ENCODE measurements around the gene PRDM16. TPM values are rescaled to one million over a fixed set of nuclear protein-coding genes. Genes with fewer than 3 reads are reported as not detected.

The PRDM16 gene
- total RNA-seq, 2 experiments from 2014 or later, result 0.05 to 0.20 TPM

DNA sequence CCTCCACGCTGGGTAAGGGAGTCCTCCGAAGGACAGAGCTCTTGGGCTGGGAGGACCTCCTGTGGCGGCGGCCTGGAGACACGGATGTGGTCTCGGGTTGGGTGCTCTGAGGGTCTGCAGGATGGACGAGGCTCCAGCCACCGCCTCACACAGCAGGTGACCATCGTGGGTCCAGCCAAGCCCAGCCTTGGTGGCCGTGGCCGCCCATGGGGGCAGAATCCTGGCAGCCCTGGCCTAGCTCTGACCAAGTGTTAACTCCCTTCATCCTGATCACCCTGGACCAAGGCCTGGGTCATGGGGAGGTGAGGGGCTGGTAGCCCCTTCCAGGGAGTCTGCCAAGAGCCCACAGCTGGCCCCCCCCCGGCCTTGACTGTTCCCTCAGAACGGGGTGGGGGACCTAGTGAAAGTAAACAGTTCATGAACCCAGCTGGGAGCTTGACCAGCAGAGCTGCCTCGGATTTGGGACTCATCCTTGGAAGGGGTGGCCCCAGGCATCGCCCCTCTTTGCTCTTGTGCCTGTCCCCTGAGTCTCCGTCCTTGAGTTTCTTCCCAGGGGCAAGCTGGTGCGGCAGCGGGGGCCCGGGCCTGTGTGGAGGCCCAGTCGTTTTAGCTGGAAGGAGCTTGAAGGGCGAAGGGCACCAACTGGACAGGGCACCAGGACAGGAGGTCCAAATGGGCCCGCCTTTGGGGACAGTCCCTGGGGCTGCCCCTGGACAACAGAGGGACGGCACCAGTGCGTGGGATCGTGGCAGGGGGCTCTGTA, 403.3 kb downstream of the PRDM16 start:
- Mint-ChIP-seq H3K9me3 (no peaks in the 10 kb centered on the region), H3K4me1 (ENCODE audit: low read depth) (no peaks in the 10 kb centered on the region), H3K36me3 (ENCODE audit: low read depth) (no peaks in the 10 kb centered on the region), H3K4me3 (no peak overlapping the region), H3K27me3 (ENCODE audit: low read depth) (no peaks in the 10 kb centered on the region), H3K27ac (peak overlapping the region; percentile 4)
- intact Hi-C loops (cut with micrococcal nuclease), result no loop called here
- CTCF ChIA-PET, result interaction anchor here (1.7 kb wide), 1 partner anchor 19 kb away, joined by 5 read pairs; no protein-coding TSS in a partner anchor
- no peak for DNase-seq

DNA sequence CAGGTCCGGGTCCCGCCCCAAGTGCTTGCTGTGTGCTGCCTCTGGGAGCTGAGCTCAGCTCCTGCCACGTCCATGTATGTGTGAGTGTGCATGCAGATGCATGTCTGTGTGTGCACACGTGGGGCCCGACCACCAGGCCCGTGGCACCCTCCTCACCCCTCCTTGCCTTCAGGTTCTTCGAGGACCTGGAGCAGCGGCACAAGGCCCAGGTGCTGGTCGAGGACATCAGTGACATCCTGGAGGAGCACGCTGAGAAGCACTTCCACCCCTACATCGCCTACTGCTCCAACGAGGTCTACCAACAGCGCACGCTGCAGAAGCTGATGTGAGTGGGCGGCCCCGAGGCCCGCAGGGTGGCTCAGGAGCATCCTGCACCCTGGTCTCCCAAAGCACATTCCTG, 403.9 kb downstream of the PRDM16 start:
- Mint-ChIP-seq H3K27me3 (ENCODE audit: low read depth) (no peaks in the 10 kb centered on the region), H3K27ac (no peak overlapping the region), H3K36me3 (ENCODE audit: low read depth) (no peaks in the 10 kb centered on the region), H3K4me3 (no peak overlapping the region), H3K9me3 (no peaks in the 10 kb centered on the region), H3K4me1 (ENCODE audit: low read depth) (no peaks in the 10 kb centered on the region)
- intact Hi-C loops (cut with micrococcal nuclease), result no loop called here
- CTCF ChIA-PET, result interaction anchor here (1.7 kb wide), 1 partner anchor 20 kb away, joined by 5 read pairs; no protein-coding TSS in a partner anchor
- DNase-seq, result no peak

DNA sequence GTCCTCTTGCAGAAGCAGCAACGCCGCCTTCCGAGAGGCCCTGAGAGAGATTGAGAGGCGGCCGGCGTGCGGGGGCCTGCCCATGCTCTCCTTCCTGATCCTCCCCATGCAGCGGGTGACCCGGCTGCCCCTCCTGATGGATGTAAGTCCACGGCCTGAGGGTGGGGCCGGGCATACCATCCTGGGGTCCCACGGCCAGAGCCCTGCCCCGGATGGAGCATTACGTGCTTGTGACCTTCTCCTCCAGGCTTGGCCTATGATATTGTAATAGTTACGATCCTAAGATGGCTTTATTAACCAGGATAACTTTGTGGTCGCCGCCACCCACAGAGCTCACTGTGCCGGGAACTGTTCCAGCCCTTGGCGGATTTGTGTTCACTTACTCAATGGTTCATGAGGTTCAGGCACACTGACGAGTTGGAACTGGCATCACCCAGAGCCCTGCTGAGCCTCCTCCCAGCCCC, 404.4 kb downstream of the PRDM16 start:
- H3K4me1 Mint-ChIP-seq (ENCODE audit: low read depth), result no peaks in the 10 kb centered on the region
- intact Hi-C loops (cut with micrococcal nuclease), result no loop called here
- H3K9me3 Mint-ChIP-seq, result no peaks in the 10 kb centered on the region
- no peak overlapping the region for H3K4me3 Mint-ChIP-seq
- DNase-seq, result no peak
- no peaks in the 10 kb centered on the region for H3K27me3 Mint-ChIP-seq (ENCODE audit: low read depth)
- CTCF ChIA-PET, result no interaction called here
- no peak overlapping the region for H3K27ac Mint-ChIP-seq
- no peaks in the 10 kb centered on the region for H3K36me3 Mint-ChIP-seq (ENCODE audit: low read depth)

DNA sequence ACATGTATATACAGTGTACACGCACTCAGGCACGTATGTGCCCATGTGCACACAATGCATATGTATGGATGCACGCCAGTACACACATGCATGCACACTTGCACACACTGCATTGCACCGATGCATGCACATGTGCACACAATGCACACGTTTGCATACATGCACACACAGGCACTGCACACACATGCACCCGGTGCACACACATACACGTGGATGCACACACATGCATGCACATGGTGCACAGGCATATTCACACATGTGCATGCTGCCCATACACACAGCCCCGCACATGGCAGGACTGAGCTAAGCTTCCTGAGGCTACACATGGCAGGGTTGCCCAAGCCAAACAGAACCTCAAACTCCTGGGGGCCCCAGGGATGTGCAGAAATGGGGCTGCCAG, 405.0 kb downstream of the PRDM16 start:
- intact Hi-C loops (cut with micrococcal nuclease), result no loop called here

DNA sequence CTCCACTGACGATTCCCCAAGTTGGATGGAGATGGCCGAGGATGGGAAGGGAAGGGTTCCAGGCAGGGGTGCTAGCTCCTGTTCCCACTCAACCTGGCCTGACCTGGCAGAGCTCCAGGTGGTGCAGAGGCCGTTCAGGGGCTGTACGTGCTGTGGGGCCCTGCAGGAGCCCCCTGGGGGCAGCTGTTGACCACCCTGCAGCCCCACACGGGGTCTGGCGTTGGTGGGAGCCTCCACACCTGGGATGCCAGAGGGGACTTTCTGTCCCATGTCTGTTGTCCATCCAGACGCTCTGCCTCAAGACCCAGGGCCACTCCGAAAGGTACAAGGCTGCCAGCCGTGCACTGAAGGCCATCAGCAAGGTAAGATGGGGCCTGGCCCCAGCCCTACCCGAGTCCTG, 405.4 kb downstream of the PRDM16 start:
- CTCF ChIA-PET, result no interaction called here
- H3K4me3 Mint-ChIP-seq, result no peak overlapping the region

More for the DNA sequence above, 405.0 kb downstream of the PRDM16 start:
- no peaks in the 10 kb centered on the region for H3K9me3 Mint-ChIP-seq
- H3K36me3 Mint-ChIP-seq (ENCODE audit: low read depth), result no peaks in the 10 kb centered on the region
- DNase-seq, result no peak
- no peaks in the 10 kb centered on the region for H3K4me1 Mint-ChIP-seq (ENCODE audit: low read depth)
- no peak overlapping the region for H3K27ac Mint-ChIP-seq
- no peak overlapping the region for H3K4me3 Mint-ChIP-seq
- CTCF ChIA-PET, result no interaction called here
- H3K27me3 Mint-ChIP-seq (ENCODE audit: low read depth), result no peaks in the 10 kb centered on the region

DNA sequence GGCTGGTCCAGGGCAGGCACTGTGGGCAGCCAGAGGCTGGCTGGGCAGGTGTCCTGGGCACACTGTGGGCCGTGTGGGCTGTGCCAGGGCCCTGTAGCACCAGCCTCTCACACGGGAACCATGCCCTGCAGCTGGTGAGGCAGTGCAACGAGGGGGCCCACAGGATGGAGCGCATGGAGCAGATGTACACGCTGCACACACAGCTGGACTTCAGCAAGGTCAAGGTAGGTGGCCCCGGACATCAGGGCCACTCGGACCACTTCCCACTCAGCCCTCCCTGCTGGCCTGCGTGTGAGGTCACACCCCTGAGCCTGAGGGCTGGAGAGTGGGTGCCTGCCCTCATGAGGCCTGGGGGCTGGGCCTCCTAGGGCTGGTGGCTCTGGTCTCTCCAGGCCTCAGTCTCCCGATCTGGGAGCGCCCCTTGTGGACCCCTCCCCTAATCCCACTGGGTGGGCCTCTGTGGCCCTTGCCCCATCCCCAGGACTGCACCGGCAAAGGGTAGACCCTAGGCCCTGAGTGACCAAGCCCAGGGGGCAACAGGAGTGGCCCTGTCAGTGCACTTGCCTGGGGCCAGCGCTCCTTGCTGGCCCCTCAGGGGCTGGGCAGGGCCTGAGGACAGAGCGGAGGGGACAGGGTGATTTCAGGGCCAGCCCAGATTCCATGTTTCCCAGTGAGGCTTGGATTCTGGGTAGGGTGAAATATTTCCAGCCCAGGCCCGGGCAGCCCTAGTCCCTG, 407.0 kb downstream of the PRDM16 start:
- H3K4me3 Mint-ChIP-seq, result no peak overlapping the region
- intact Hi-C loops (cut with micrococcal nuclease), result no loop called here
- H3K27ac Mint-ChIP-seq, result no peak overlapping the region
- CTCF ChIA-PET, result interaction anchor here (1.2 kb wide), 1 partner anchor 23 kb away, joined by 3 read pairs; no protein-coding TSS in a partner anchor
- no peaks in the 10 kb centered on the region for H3K27me3 Mint-ChIP-seq (ENCODE audit: low read depth)
- H3K4me1 Mint-ChIP-seq (ENCODE audit: low read depth), result no peaks in the 10 kb centered on the region
- H3K9me3 Mint-ChIP-seq, result no peaks in the 10 kb centered on the region
- no peak for DNase-seq
- no peaks in the 10 kb centered on the region for H3K36me3 Mint-ChIP-seq (ENCODE audit: low read depth)

More for the DNA sequence above, 405.4 kb downstream of the PRDM16 start:
- H3K36me3 Mint-ChIP-seq (ENCODE audit: low read depth), result no peaks in the 10 kb centered on the region
- H3K27ac Mint-ChIP-seq, result no peak overlapping the region
- intact Hi-C loops (cut with micrococcal nuclease), result no loop called here
- no peaks in the 10 kb centered on the region for H3K4me1 Mint-ChIP-seq (ENCODE audit: low read depth)
- no peak for DNase-seq
- no peaks in the 10 kb centered on the region for H3K9me3 Mint-ChIP-seq
- no peaks in the 10 kb centered on the region for H3K27me3 Mint-ChIP-seq (ENCODE audit: low read depth)

DNA sequence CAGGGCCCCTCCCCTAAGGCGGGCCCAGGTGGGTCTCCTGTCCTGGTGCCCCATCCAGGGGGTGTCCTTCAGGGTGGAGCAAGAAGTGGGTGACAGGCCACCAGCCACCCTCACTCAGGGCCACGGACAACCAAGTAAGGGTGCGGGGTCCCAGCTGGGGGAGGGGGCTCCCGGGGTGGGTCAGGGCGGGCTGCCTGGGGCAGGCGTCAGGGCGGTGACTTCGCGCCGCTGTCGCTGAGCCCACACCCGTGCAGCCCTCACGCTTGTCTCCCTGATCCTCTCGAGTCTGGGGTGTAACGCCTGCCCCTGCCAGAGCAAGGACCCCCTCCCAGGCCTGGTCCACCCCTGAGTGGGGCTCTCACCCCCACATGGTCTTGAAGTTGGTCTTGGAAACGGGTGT, 407.7 kb downstream of the PRDM16 start:
- Mint-ChIP-seq H3K9me3 (no peaks in the 10 kb centered on the region), H3K36me3 (ENCODE audit: low read depth) (no peaks in the 10 kb centered on the region), H3K27ac (no peak overlapping the region), H3K4me3 (no peak overlapping the region), H3K27me3 (ENCODE audit: low read depth) (no peaks in the 10 kb centered on the region), H3K4me1 (ENCODE audit: low read depth) (no peaks in the 10 kb centered on the region)
- intact Hi-C loops (cut with micrococcal nuclease), result no loop called here
- no peak for DNase-seq
- CTCF ChIA-PET, result no interaction called here

DNA sequence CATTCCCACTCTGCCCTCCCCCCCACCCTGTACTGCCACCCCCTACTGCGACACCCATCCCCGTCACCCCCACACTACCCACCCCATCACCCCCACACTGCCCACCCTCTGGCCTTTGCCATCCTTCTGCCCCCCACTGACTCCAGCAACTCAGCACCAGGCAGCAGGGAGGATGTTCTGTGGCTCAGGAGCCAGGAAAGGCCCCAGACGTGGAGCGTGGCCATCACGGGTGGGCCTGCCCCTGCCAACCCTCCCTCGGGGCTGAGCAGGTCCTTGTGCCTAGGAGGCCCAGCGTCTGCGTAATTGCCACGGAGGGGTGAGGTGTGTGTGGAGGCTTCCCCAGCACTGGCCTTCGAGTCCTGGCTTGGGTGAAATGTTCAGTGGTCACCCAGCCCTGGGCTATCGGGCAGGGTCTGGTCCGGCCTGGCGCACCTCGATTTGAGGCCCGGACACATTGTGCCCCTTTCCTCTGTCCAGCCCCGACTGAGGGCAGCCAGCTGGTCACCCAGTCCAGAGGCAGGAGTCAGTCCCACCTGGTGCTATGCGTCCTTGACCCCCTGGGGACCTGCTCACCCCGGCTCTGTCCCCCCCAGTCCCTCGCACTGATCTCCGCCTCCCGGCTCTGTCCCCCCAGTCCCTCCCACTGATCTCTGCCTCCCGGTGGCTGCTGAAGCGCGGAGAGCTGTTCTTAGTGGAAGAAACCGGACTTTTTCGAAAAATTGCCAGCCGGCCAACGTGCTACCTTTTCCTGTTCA, 408.4 kb downstream of the PRDM16 start:
- Mint-ChIP-seq H3K27me3 (ENCODE audit: low read depth) (no peaks in the 10 kb centered on the region), H3K4me1 (ENCODE audit: low read depth) (no peaks in the 10 kb centered on the region), H3K36me3 (ENCODE audit: low read depth) (no peaks in the 10 kb centered on the region), H3K9me3 (no peaks in the 10 kb centered on the region), H3K27ac (no peak overlapping the region), H3K4me3 (no peak overlapping the region)
- CTCF ChIA-PET, result no interaction called here
- intact Hi-C loops (cut with micrococcal nuclease), result no loop called here
- DNase-seq, result no peak

DNA sequence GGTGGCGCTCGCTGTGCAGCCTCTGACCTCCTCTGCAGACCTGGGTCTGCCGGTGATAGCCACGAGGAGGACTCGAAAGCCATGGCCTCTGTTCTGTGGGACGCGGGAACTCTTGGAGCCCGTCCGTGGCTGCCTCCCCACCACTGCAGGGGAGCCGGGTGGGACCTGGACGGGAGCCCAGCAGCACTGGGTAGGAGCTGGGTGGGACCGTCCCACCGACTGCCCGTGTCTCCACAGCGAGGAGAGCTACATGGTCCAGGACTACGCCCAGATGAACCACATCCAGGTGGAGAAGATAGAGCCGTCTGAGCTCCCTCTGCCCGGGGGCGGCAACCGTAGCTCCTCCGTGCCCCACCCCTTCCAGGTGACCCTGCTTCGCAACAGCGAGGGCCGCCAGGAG, 409.2 kb downstream of the PRDM16 start:
- Mint-ChIP-seq H3K36me3 (ENCODE audit: low read depth) (no peaks in the 10 kb centered on the region), H3K27ac (no peak overlapping the region), H3K9me3 (no peaks in the 10 kb centered on the region), H3K4me1 (ENCODE audit: low read depth) (no peaks in the 10 kb centered on the region), H3K27me3 (ENCODE audit: low read depth) (no peaks in the 10 kb centered on the region), H3K4me3 (no peak overlapping the region)
- DNase-seq, result no peak
- intact Hi-C loops (cut with micrococcal nuclease), result no loop called here
- CTCF ChIA-PET, result interaction anchor here (1.4 kb wide), 1 partner anchor 12 kb away, joined by 5 read pairs; no protein-coding TSS in a partner anchor

DNA sequence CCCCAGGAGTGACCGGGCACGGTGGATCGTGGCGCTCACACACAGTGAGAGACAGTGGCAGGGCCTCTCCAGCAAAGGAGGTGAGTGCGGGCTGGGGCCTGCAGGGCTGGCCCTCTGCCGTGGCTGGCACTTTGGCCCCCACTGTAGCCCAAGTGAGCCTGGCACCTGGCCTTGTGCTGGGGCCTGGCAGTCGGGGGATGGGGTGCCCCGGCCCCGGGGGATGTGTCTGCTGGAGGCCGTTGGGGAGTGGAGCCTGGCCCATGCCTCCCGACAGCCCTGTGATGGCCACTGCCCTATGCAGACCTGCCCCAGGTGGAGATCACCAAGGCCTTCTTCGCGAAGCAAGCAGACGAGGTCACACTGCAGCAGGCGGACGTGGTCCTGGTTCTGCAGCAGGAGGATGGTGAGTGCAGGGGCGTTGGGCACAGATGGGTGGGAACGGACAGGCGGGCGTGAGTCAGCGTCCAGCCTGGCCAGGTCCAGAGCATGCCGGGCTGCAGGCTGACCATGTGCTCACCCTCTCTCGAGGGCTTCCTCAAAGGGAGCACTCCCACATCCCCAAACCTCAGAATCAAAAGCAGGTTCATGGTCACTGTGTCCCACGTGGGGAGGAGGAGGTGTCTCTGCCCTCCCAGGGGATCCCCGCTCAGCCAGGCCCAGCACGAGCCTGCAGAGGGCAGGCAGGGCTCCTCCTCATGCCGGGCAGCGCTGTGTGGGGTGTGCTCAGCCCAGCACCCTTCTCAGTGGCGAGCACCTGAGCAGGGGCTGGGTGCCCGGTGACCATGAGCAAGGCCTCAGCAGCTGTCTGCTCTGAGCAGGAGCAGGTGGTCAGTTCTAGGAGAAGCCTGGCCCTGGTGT, 410.7 kb downstream of the PRDM16 start:
- DNase-seq, result no peak
- no peaks in the 10 kb centered on the region for H3K27me3 Mint-ChIP-seq (ENCODE audit: low read depth)
- no peaks in the 10 kb centered on the region for H3K9me3 Mint-ChIP-seq
- no peaks in the 10 kb centered on the region for H3K36me3 Mint-ChIP-seq (ENCODE audit: low read depth)
- intact Hi-C loops (cut with micrococcal nuclease), result no loop called here
- peaks cover 2% of the 10 kb centered on the region for H3K4me1 Mint-ChIP-seq (ENCODE audit: low read depth)
- CTCF ChIA-PET, result interaction anchor here (1.4 kb wide), 1 partner anchor 11 kb away, joined by 5 read pairs; no protein-coding TSS in a partner anchor
- no peak overlapping the region for H3K4me3 Mint-ChIP-seq
- no peak overlapping the region for H3K27ac Mint-ChIP-seq

DNA sequence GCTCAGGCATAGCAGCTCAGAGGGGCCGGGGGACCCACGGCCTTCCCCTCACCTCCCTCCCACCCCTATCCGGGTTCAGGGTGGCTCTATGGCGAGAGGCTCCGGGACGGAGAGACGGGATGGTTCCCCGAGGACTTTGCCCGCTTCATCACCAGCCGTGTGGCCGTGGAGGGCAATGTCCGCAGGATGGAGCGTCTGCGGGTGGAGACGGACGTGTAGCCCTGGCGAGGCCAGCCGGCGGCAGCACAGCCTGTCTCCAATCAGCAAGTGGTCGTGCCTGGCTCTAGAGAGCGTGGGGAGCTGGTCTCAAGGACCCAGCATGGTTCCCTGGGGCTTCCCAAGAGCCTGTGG, 411.3 kb downstream of the PRDM16 start:
- CTCF ChIA-PET, result interaction anchor here (2.1 kb wide), 1 partner anchor 27 kb away, joined by 11 read pairs; no protein-coding TSS in a partner anchor
- Mint-ChIP-seq H3K9me3 (no peaks in the 10 kb centered on the region), H3K27me3 (ENCODE audit: low read depth) (no peaks in the 10 kb centered on the region), H3K36me3 (ENCODE audit: low read depth) (no peaks in the 10 kb centered on the region), H3K27ac (no peak overlapping the region), H3K4me1 (ENCODE audit: low read depth) (peaks cover 2% of the 10 kb centered on the region), H3K4me3 (no peak overlapping the region)
- intact Hi-C loops (cut with micrococcal nuclease), result no loop called here
- DNase-seq, result no peak

All from activated naive CD4-positive, alpha-beta T cell treated with anti-CD3 and anti-CD28 coated beads for 36 hours (primary cell).